ENCODE data around the gene FOSB. TPM values are rescaled to one million over a fixed set of nuclear protein-coding genes. Genes with fewer than 3 reads are reported as not detected.
A peak's percentile ranks its signal among the peaks of the same experiment; 100 is the strongest.

FOSB gene
- total and polyA plus RNA-seq, 9 of the 15 experiments (the other 6 are each of a cell fraction or from before 2014, with no cell fraction given), result 0.11 to 2.7 (median 0.73) TPM

- TF ChIP-seq ID3 (CRISPR knock-in tag; IDR thresholded peaks at IDR 0.05) (no peak), ID3 (tag; IDR thresholded peaks at IDR 0.05) (0 out of 2 replicates have a peak, but pooled peaks have one; percentile 28), PTBP1 (IDR thresholded peaks at IDR 0.05; ENCODE audit: low read depth, low read length) (no peak), ZNF12 (CRISPR knock-in tag; IDR thresholded peaks at IDR 0.05) (no peak), MYC (IDR thresholded peaks at IDR 0.05; ENCODE audit: low read depth, low read length) (peak; percentile 72), MYC (CRISPR knock-in tag; IDR thresholded peaks at IDR 0.05; ENCODE audit: borderline replicate concordance, low read depth) (peak; percentile 77; the same call in 1 of the 2 replicates), CTBP1 (IDR thresholded peaks at IDR 0.05; ENCODE audit: borderline replicate concordance) (peak; percentile 69; the same call in 1 of the 2 replicates), PATZ1 (CRISPR knock-in tag; IDR thresholded peaks at IDR 0.05; ENCODE audit: borderline replicate concordance) (no peak), ZNF212 (CRISPR knock-in tag; IDR thresholded peaks at IDR 0.05) (no peak), MBD1 (CRISPR knock-in tag; IDR thresholded peaks at IDR 0.05) (no peak), SMARCE1 (IDR thresholded peaks at IDR 0.05) (no peak; the same call in 1 of the 2 replicates), NR2F6 (CRISPR knock-in tag; IDR thresholded peaks at IDR 0.05) (no peak), STAT5A (IDR thresholded peaks at IDR 0.05; ENCODE audit: borderline replicate concordance, low read length) (no peak), RBM39 (optimal IDR thresholded peaks at IDR 0.05; ENCODE audit: low read depth, low read length) (no peak), NRF1 (conservative IDR thresholded peaks at IDR 0.05 in 1 of 2, IDR thresholded peaks at IDR 0.05 in 1 of 2) (peak; percentile 25 to 53; a peak in 3 of 4 replicates), ZNF584 (CRISPR knock-in tag; IDR thresholded peaks at IDR 0.05; ENCODE audit: low read depth) (peak; percentile 60), SIRT6 (IDR thresholded peaks at IDR 0.05; ENCODE audit: low read depth, low read length) (no peak), ZNF830 (CRISPR knock-in tag; IDR thresholded peaks at IDR 0.05) (no peak), MCM2 (IDR thresholded peaks at IDR 0.05; ENCODE audit: low read depth) (no peak), LEF1 (IDR thresholded peaks at IDR 0.05) (0 out of 2 replicates have a peak, but pooled peaks have one; percentile 43), KAT7 (CRISPR knock-in tag; IDR thresholded peaks at IDR 0.05; ENCODE audit: borderline replicate concordance) (no peak), ZFP30 (CRISPR knock-in tag; IDR thresholded peaks at IDR 0.05; ENCODE audit: borderline replicate concordance) (no peak), HMBOX1 (IDR thresholded peaks at IDR 0.05) (no peak; the same call in 1 of the 2 replicates), FIP1L1 (IDR thresholded peaks at IDR 0.05; ENCODE audit: low read depth, low read length, poor library complexity, severe bottlenecking) (no peak), RBFOX2 (IDR thresholded peaks at IDR 0.05; ENCODE audit: low read depth, low read length) (peak; percentile 70)
Measured at GRCh38 chr19:45506246-45506988, 38.6 kb downstream of the FOSB start (continued).
